Measurements from ENCODE around the gene MAGEH1.

The MAGEH1 gene

GRCh38 chrX:55490974-55491373 is 39.0 kb downstream of the MAGEH1 start:
- DNase-seq, result no peak
